GM18508 (cell line): Measurements from ENCODE around the gene ZBTB8A.
"Not testable (repeated sequence)": the region's sequence is repeated elsewhere in the genome, so short reads cannot be mapped to it uniquely, and the experiment has no call there.

Experiments
- ATAC-seq: cut with Tn5 transposase; IDR thresholded peaks from one replicate; pipeline ENCODE4 v1.9.1; 2021; ENCODE audit warnings: moderate number of reproducible peaks; ENCODE audit not compliant: insufficient read depth, unreplicated experiment

Gene ZBTB8A

DNA sequence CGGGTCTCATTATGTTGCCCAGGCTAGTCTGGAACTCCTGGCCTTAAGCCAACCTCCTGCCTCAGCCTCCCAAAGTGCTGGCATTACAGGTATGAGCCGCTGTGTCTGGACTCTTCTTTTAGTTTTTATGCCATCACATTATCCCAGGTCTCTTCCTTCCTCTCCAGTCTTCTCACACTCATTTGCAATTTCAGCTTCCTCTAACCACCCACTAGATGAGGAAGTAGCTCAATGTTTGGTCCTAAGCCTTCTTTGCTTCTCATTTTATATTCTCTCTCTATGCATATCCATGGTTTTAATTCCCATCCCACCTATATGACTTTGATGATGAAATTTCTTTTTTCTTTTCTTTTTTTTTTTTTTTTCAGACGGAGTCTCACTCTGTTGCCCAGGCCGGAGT, 3.1 kb upstream of the ZBTB8A start:
- no peak for ATAC-seq

DNA sequence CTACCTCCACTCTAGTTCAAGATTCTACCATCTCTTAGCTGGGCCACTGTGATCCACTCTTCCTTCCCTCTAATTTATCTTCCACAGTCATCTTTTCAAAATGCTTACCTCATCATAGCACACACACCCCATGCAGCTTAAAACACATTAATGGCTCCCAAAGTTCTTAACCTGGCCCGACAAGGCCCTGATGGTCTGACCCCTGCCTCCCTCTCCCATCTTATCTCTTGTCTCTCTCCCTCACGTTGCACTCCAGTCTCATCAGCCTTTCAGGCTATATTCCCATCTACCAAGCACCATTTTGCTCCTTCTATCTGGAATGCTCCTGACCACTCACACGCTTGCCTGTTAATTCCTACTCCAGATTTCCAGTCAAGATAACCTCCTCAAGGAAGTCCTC, 2.5 kb upstream of the ZBTB8A start:
- no peak for ATAC-seq

DNA sequence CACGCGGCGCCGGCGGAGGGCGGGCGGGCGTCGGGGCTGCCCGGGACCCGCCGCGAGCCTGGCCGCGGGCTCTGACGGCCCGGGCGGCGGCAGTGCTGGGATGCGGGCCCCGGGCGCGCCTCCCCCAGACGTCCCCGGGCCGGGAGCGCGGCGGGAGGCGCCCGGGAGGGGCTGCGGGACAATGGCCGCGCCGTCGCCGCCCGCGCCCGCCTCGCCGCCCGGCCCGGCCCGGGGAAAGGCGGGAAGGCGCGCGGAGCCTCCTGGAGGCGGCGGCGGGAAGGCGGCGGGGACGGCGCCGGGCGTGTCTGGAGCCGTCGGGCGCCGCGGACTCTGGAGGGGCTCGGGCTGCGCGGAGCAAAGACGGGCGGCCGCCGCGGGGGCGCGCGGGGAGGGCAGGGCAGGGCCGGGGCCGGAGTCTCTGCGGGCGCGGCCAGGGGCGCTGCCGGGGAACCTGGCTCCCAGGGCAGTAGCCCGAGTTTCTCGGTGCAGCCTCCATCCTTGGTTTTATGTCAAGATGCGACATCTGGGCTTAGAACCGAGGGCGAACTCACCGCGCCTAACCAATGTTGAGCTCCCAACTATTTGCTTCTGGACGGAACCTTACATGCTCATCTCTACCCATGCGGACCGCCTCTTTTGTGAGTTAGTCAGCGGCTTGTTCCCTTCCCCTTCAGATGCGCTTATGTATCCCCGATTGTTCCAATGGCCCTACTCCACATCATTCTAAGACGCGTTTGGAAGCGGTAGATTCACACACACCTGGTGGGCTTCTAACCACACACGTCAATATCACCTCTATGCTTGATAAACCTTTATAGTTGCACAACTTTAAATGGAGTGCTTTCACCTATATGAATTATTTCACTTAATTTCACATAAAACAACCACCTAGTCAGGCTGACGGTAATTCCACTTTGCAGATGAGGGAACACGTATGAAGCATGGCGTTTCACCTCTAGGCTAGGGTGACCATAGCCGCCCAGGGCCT, 651 bp downstream of the ZBTB8A start:
- ATAC-seq: no peak

DNA sequence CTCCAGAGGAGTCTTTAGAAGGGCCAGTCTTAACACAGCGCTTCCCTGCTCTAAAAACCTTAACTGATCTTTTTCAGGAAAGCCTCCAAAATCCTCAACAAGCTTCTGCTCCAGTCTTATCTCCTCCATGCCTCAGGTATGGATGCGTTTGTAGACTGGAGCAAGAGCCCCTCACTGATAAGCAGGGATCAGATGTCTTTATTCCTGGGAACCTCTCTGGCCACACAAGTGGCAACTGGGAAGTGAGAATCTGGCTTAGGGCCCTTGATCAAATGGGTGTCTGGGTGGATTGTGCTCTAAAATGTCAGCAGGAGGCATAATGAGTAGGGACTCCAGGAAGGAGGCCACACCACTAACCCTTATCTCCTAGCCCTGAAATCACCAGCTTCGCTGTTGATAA, 1.4 kb downstream of the ZBTB8A start:
- no peak for ATAC-seq

DNA sequence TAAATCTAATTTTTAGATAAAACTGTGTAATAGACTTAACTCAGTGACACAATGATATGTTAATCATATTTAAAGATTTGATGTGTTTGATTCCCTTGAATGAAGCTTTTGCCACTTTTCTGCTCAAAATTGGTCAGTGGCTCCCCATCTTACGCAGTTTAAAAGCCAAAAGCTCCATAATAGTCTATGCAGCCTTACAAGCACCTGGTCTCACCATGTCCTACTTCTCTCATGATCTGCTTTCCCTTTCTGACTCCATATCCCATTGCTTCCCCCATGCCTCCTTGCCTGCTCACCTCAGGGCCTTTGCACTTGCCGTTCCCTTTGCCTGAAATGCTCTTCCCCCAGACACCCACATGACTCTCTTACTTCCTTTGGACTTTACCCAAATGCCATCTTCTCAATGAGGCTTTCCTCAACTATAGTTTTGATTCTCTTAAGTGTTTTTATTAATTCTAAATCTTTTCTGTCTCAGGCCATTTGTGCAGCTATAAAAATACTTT, 1.9 kb downstream of the ZBTB8A start:
- ATAC-seq: no peak

DNA sequence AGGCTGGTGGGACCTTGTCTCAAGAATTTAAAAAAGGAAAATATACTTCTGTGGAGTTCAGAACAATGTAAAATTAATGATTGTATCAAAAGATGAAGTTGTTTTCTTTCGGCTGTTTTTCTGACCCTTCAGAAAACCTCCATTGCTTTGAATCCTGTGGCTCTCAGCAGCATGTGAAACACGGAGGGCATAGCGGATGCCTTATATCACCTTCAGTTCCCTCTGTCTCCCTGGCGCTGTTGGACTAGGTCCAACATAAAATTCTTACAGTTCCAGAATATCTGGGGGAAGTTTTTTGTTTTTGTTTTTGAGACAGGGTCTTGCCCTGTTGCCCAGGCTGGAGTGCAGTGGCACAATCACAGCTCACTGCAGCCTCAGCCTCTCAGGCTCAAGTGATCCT, 7.4 kb downstream of the ZBTB8A start:
- no peak for ATAC-seq

DNA sequence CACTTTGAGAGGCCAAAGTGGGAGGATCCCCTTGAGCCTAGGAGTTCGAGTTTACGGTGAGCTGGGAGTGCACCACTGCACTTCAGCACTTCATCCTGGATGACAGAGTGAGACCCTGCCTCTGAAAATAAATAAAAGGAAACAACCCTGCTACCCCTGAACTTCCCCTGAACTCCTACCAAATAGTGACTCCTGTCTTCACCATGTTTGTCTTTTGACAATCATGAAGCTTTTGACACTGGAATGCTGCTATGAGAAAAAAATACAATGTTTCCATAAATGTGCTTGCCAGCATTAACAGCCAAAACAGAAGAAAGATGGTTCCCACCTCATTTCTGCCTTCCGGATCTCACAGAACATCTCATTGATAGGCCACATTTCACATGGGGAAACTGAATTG, 10.4 kb downstream of the ZBTB8A start:
- no peak for ATAC-seq

DNA sequence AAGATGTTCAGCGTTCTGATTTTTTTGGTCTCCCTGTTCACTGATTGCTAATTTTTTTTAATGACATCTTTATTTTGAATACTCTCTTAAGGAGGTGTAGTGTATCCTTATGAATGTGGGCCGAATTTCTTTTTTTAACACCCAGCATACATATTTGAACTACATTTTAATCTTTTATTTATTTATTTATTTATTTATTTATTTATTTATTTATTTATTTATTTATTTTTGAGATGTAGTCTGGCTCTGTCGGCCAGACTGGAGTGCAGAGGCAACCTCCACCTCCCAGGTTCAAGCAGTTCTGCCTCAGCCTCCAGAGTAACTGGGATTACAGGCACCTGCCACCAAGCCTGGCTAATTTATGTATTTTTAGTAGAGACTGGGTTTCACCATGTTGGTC, 15.1 kb downstream of the ZBTB8A start:
- ATAC-seq: no peak

DNA sequence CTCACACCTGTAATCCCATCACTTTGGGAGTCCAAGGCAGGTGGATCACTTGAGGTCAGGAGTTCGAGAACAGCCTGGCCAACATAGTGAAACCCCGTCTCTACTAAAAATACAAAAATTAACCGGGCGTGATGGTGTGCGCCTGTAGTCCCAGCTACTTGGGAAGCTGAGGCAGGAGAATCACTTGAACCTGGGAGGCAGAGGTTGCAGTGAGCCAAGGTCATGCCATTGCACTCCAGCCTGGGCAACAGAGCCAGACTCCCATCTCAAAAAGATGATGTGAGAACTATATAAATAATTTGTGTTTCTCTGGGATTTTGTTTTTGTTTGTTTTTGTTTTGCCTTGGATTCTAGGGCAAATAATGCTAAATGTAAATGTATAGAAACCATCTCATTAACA, 17.8 kb downstream of the ZBTB8A start:
- not testable (repeated sequence) for ATAC-seq

DNA sequence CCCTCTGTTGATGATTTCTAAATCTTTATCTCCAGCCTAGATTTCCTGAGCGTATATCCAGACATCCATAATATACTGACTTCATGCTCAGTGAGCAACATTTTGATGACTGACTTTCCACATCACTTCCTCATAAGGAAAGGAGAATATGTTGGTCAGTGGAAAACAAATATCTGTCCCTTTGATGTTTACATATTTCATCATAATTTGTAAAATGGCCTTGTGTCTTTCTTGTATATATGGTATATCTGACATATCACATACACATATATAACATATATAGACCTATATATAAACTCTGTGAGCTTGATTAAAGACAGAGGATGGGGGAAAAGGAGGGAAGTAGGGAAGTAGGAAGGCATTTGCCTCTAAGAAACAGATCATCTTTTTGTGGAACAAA, 18.6 kb downstream of the ZBTB8A start:
- ATAC-seq: no peak

DNA sequence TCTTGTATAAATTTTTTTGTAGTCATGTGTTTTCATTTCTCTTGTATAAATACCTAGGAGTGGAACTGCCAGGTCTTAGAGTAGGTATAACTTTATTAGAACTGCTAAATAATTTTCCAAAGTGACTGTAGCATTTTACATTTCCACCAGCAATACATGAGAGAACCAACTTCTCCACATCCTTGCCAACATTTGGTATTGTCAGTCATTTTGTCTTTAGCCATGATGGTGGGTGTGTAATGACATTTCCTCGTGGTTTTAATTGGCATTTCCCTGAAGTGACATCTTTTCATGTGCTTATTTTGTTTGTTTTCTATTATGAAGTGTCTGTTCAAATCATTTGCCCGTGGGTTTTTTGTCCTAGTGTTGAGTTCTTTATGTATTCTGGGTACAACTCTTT, 29.7 kb downstream of the ZBTB8A start:
- ATAC-seq: no peak

DNA sequence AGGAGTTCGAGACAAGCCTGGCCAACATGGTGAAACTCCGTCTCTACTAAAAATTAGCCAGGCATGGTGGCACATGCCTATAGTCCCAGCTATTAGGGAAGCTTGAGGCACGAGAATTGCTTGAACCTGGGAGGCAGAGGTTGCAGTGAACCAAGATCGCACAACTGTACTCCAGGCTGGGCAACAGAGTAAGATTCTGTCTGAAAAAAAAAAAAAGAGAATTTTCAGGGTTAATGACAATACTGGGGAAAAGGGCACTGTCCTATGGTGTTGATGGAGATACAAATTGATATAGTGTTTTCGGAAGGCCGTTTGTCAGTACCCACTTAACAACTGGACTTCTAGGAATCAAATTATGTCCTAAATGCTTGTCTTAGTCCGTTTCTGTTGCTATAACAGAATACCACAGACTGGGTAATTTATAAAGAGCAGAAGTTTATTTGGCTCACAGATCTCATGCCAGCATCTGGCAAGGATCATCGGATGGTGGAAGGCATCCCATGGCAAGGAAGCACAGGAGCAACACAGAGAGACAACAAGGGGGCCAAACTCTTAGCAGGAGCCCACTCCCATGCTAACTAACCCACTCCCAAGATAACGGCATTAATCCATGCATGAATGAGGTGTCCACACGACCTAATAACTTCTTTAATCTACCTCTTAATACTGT, 41.3 kb downstream of the ZBTB8A start:
- ATAC-seq: no peak

DNA sequence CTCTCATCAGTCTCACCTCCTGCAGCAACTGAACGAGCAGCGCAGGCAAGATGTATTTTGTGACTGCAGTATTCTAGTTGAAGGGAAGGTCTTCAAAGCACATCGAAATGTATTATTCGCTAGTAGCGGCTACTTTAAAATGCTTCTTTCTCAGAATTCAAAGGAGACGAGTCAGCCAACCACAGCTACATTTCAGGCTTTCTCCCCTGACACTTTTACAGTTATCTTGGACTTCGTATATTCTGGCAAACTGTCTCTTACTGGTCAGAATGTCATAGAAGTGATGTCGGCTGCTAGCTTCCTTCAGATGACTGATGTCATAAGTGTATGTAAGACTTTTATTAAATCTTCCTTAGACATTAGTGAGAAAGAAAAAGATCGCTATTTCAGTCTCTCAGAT, 53.7 kb downstream of the ZBTB8A start:
- no peak for ATAC-seq

DNA sequence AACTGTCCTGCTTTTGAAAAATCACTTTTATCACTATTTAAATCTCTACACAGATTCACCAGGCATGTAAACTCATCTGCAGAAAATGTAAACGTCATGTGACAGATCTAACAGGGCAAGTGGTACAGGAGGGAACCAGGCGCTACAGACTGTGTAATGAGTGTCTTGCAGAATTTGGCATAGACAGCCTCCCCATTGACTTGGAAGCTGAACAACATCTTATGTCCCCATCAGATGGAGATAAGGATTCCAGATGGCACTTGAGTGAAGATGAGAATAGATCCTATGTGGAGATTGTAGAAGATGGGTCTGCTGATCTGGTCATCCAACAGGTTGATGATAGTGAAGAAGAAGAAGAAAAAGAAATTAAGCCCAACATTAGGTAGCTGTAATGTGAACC, 60.8 kb downstream of the ZBTB8A start:
- ATAC-seq: no peak

DNA sequence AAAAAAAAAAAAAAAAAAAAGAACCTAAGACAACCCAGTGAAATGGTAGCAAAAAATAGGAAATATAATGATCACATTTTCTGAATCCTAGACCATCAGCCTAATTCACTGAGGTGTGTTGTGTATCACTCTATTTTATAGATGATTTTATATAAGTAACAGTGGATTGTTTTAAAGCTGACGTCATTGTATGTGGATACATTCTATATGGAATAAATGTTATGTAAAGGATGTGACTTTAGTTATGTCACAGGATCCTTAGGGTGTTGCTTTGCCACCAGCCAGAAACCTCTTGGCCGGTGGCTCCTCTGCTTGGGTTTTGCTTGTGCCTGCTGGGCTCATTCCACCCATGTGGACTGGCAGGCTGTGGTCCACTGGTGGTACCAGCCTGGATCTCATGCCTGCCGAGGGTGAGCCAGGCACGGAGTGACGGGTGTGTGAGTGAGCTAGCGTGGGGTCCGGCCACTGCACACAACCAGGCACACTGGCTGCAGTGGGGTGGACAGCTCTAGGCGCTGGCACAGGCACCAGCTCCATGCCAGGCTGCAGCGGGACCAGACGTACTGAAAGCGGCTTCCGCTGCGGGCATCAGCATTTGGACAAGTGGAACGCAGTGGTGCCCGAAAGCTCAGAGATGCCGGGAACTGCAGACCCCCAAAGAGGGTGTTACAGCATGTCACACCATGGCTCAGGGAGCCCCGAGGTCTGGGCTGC, 66.6 kb downstream of the ZBTB8A start:
- ATAC-seq: no peak

DNA sequence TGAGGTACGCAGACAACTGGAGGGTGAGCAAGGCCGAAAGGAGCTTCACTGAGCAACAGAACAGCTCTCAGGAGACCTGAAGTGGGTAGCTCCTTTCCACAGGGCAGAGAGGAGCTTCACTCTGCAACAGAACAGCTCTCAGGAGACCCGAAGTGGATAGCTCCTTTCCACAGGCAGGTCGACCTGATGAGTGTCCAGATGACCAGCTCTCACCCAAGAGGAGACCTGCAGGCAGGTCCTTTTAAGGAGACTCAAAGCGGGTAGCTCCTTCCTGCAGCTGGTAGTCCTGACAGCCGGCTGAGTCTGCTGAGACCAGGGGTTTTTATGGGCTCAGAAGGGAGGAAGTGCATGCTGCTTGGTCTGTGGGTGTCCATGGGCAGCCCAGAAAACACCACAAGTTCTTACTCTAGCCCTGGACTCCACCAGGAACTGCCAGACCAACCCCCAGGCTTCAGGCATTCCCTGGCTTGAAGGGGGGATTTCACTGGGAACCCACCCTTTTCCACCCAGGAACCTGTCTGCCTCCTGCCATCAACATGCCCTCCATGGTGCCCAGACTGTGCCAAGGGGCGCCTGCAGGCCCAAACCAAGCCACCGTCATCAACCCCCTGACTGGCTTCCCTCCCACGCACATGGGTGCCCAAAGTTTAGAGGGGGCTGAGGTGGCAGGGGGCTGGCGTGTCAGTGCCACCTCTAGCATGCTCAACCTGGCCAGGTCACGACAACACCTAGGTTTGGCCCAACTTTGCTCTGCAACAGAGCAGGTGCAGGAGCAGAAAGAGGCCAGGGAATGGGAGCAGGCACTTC, 67.5 kb downstream of the ZBTB8A start:
- no peak for ATAC-seq

DNA sequence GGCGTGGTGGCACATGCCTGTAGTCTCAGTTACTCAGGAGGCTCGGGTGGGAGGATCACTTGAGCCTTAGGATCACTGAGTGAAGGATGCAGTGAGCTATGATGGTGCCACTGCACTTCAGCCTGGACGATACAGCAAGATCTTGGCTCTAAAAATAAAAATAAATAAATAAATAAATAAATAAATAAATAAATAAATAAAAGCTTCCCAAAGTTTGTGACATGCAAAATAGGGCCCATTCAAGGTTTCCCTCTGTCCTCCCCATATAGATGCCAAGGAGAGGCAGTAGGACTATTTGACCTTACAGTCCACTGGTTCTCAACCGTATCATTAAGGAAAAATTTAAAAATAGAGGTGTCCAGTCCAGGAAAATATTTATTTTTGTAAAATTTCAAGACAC, 70.0 kb downstream of the ZBTB8A start:
- ATAC-seq: no peak

DNA sequence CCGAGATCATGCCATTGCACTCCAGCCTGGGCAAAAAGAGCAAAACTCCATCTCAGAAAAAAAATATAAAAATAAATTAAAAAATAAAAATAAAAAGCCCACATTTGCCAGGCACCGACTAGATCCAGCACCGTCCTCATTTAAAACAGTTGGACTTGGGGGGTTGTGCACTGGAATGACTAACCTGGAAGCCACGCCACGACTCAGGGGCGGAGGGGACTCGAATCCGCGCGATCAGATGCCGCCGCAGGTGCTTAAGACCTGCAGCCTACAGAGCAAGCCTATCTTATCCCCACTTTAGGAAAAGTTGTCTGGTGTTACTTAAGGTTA, 72.6 kb downstream of the ZBTB8A start:
- no peak for ATAC-seq

DNA sequence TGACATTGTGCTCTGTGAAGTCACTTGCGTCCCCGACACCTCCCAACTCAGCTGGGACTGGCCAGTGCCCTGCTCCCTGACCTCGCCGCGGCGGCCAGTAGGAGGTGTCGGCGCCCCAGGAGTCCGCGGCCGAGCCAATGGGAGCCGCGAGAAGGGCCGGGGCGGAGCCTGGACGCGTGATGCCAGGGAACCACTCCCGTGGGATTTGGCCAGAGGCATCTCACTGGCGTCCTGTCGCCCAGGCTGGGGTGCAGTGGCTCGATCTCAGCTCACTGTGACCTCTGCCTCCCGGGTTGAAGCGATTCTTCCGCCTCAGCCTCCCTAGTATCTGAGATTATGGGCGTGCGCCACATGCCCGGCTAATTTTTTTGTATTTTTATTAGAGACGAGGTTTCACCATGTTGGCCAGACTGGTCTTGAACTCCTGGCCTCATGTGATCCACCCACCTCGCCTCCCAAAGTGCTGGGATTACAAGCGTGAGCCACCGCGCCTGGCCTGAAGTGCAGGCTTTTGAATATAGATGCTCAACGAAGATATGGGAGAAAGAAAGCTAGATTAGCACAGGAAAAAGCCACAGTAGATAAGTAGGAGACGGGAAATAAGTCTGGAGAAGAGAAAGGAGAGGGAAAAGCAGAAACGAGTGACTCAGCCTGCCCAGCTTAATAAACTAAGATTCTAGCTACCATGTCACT, 73.1 kb downstream of the ZBTB8A start:
- ATAC-seq: no peak

DNA sequence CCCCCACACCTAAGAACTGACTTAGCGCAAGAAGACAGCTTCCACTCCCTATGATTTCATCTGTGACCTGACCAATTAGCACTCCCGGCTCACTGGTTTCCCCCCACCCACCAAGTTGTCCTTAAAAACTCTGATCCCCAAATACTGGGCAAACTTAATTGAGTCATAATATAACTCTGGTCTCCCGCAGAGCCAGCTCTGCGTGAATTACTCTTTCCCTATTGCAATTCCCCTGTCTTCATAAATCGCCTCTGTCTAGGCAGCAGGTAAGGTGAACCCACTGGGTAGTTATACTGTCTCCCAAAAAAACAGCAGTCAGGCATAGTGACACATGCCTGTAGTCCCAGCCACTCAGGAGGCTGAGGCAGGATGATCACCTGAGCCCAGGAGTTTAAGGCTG, 74.2 kb downstream of the ZBTB8A start:
- no peak for ATAC-seq
